Astrocyte (in vitro differentiated cells and primary cell): ENCODE data around the gene LRRC4C.

Experiments
- EZH2 ChIP-seq: IDR thresholded peaks from 2 replicates; pipeline ENCODE4 v1.6.1; 2012; ENCODE audit warnings: mild to moderate bottlenecking, low read length, inconsistent platforms; ENCODE audit not compliant: insufficient read depth
- TF ChIP-seq, protein P1 (sequence below): IDR thresholded peaks from 2 replicates; pipeline ENCODE4 v1.5.1; 2011; ENCODE audit warnings: low read depth, mild to moderate bottlenecking, inconsistent platforms, low read length, moderate library complexity; ENCODE audit not compliant: insufficient read depth

DNA sequence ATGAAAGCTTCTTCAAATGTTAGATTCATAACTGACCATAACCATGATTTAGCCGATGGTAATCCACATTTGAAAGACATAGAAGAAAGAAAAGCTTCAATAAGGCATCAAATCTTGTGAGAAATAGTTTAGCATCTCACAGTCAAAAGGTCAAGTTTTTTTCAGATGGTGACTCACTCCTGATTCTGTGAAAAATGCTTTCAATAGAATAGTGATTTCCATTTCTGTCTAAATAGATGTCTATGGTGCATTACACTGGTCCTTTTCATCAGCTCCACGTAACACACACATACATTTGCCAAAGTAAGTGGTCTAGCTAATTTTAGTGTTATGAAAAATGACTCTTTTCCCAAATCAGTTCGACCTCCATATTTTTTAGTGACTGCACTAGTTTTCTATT is 139.2 kb downstream of the LRRC4C start:
- TF ChIP-seq, protein P1, sequence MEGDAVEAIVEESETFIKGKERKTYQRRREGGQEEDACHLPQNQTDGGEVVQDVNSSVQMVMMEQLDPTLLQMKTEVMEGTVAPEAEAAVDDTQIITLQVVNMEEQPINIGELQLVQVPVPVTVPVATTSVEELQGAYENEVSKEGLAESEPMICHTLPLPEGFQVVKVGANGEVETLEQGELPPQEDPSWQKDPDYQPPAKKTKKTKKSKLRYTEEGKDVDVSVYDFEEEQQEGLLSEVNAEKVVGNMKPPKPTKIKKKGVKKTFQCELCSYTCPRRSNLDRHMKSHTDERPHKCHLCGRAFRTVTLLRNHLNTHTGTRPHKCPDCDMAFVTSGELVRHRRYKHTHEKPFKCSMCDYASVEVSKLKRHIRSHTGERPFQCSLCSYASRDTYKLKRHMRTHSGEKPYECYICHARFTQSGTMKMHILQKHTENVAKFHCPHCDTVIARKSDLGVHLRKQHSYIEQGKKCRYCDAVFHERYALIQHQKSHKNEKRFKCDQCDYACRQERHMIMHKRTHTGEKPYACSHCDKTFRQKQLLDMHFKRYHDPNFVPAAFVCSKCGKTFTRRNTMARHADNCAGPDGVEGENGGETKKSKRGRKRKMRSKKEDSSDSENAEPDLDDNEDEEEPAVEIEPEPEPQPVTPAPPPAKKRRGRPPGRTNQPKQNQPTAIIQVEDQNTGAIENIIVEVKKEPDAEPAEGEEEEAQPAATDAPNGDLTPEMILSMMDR: no peak
- no peak for TF ChIP-seq EZH2
